Subcutaneous abdominal adipose tissue (tissue), 5 donors: ENCODE data around the gene UGT1A6.

ENCODE experiments used
- H3K27ac ChIP-seq: one replicate; pipeline ENCODE4 v1.7.0; 2013; ENCODE audit warnings: low read depth, mild to moderate bottlenecking, inconsistent platforms, low read length, moderate library complexity
- H3K27me3 ChIP-seq, 5 donors: one replicate each; pipeline ENCODE4 v1.7.0; 2013; ENCODE audit warnings: low read length in 5 of 5, inconsistent platforms in 1 of 5; ENCODE audit not compliant: control insufficient read depth in 5 of 5, insufficient read depth in 4 of 5
- H3K36me3 ChIP-seq, 5 donors: one replicate each; pipeline ENCODE4 v1.7.0; 2013; ENCODE audit warnings: low read length in 5 of 5; ENCODE audit not compliant: control insufficient read depth in 5 of 5, insufficient read depth in 5 of 5
- H3K4me1 ChIP-seq, 5 donors: one replicate each; pipeline ENCODE4 v1.7.0; 2013; ENCODE audit warnings: low read length in 5 of 5, mild to moderate bottlenecking in 3 of 5, moderate library complexity in 1 of 5; ENCODE audit not compliant: control insufficient read depth in 5 of 5, insufficient read depth in 5 of 5
- H3K4me3 ChIP-seq, 5 donors: one replicate each; pipeline ENCODE4 v1.7.0; 2013; ENCODE audit warnings: low read length in 5 of 5, low read depth in 1 of 5
- H3K9ac ChIP-seq, 5 donors: one replicate each; pipeline ENCODE4 v1.7.0; 2013; ENCODE audit warnings: low read length in 5 of 5, mild to moderate bottlenecking in 4 of 5, moderate library complexity in 3 of 5
- H3K9me3 ChIP-seq, 5 donors: one replicate each; pipeline ENCODE4 v1.7.0; 2013; ENCODE audit warnings: low read length in 5 of 5; ENCODE audit not compliant: control insufficient read depth in 5 of 5
- donor health status: healthy.
- donor health status: healthy.
- donor health status: healthy.
- donor health status: healthy.
- donor health status: healthy.

Gene UGT1A6

DNA sequence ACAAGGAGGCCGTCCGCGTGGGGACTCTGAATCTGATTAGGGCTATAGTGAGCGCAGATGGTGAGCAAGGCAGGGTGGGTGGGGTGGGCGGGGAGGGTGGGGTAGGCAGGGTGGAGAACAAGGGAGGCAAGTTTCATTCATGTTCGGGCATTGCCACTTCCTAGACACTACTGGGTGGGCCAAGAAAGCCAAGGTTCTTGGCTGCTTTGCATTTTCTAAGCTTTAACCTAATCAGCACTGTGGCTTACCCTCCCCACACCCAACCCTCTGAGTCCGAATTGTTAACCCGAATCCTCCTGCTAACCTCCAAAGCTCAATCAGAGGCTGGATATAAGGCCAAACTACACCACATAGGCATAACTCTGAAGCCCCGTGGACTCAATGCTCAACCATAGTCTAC is 103.6 kb downstream of the UGT1A6 start:
- peaks cover 0 to 3% (median 3%) of the 10 kb centered on the region in 5 donors for H3K27me3 ChIP-seq
- no peak overlapping the region for H3K9ac ChIP-seq
- no peak overlapping the region for H3K4me3 ChIP-seq
- H3K27ac ChIP-seq = no peak overlapping the region
- H3K36me3 ChIP-seq = no peaks in the 10 kb centered on the region
- no peaks in the 10 kb centered on the region for H3K9me3 ChIP-seq
- no peaks in the 10 kb centered on the region for H3K4me1 ChIP-seq

GRCh38 chr2:233798335-233799086 is 105.8 kb downstream of the UGT1A6 start:
- H3K9ac ChIP-seq = no peak overlapping the region
- peaks cover 0 to 3% (median 3%) of the 10 kb centered on the region in 5 donors for H3K27me3 ChIP-seq
- H3K4me1 ChIP-seq = no peaks in the 10 kb centered on the region
- H3K9me3 ChIP-seq = no peaks in the 10 kb centered on the region
- no peaks in the 10 kb centered on the region for H3K36me3 ChIP-seq
- no peak overlapping the region for H3K4me3 ChIP-seq
- no peak overlapping the region for H3K27ac ChIP-seq

GRCh38 chr2:233799087-233799665 is 106.5 kb downstream of the UGT1A6 start:
- Histone ChIP-seq H3K27me3 (peaks cover 0 to 3% (median 0%) of the 10 kb centered on the region in 5 donors), H3K4me3 (no peak overlapping the region), H3K4me1 (no peaks in the 10 kb centered on the region), H3K27ac (no peak overlapping the region), H3K9ac (no peak overlapping the region), H3K9me3 (no peaks in the 10 kb centered on the region), H3K36me3 (no peaks in the 10 kb centered on the region)

- no peak overlapping the region for H3K27ac ChIP-seq
Measured at GRCh38 chr2:233799716-233800115, 107.0 kb downstream of the UGT1A6 start.

GRCh38 chr2:233800208-233800607 is 107.5 kb downstream of the UGT1A6 start:
- no peaks in the 10 kb centered on the region for H3K36me3 ChIP-seq
- H3K9me3 ChIP-seq = no peaks in the 10 kb centered on the region
- no peak overlapping the region for H3K9ac ChIP-seq
- no peak overlapping the region for H3K27ac ChIP-seq
- H3K4me1 ChIP-seq = no peaks in the 10 kb centered on the region
- H3K27me3 ChIP-seq = peaks cover 0 to 3% (median 0%) of the 10 kb centered on the region in 5 donors
- H3K4me3 ChIP-seq = no peak overlapping the region

More at GRCh38 chr2:233799716-233800115, 107.0 kb downstream of the UGT1A6 start:
- Histone ChIP-seq H3K36me3 (no peaks in the 10 kb centered on the region), H3K9ac (no peak overlapping the region), H3K4me1 (no peaks in the 10 kb centered on the region), H3K27me3 (peaks cover 0 to 3% (median 0%) of the 10 kb centered on the region in 5 donors), H3K4me3 (no peak overlapping the region), H3K9me3 (no peaks in the 10 kb centered on the region)

GRCh38 chr2:233801357-233802131 is 108.9 kb downstream of the UGT1A6 start:
- no peak overlapping the region for H3K4me3 ChIP-seq
- H3K36me3 ChIP-seq = no peaks in the 10 kb centered on the region
- H3K27me3 ChIP-seq = peaks cover 0 to 3% (median 0%) of the 10 kb centered on the region in 5 donors
- H3K9ac ChIP-seq = no peak overlapping the region
- H3K27ac ChIP-seq = no peak overlapping the region
- H3K4me1 ChIP-seq = no peaks in the 10 kb centered on the region
- no peaks in the 10 kb centered on the region for H3K9me3 ChIP-seq

DNA sequence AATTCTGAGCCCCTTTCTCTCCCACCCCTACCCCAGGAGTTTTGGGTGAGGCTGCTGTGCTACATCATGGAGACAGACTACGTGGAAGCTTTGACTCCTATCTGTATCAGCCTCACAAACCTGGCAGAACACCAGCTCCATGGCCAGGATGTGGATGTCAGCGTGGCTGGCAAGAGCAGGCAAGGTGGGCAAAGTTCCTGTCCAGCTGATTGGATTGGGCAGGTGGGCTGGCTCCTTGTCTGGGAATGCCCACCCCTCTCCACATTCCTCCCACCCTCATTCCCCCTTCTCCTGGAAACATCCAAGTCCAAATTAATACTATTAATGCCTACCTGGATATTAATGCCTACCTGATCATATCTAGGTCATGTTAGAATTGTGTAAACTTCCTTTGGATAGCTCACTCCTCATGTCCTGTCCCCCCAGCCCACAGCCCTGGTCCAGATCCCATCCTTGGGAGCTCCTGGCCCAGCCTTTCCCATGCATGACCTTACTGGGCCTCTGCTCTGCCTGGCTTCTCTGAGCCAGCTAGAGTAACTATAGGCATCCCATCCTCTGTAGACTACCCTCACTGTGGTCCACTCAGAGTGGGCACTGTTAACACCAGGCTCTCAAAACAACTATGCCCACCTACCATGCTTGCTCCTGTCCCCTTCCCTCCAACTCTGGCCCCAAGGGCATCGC is 109.6 kb downstream of the UGT1A6 start:
- H3K36me3 ChIP-seq = no peaks in the 10 kb centered on the region
- no peaks in the 10 kb centered on the region for H3K4me1 ChIP-seq
- H3K4me3 ChIP-seq = no peak overlapping the region
- H3K9me3 ChIP-seq = no peaks in the 10 kb centered on the region
- no peak overlapping the region for H3K27ac ChIP-seq
- peaks cover 0 to 3% (median 0%) of the 10 kb centered on the region in 5 donors for H3K27me3 ChIP-seq
- H3K9ac ChIP-seq = no peak overlapping the region

DNA sequence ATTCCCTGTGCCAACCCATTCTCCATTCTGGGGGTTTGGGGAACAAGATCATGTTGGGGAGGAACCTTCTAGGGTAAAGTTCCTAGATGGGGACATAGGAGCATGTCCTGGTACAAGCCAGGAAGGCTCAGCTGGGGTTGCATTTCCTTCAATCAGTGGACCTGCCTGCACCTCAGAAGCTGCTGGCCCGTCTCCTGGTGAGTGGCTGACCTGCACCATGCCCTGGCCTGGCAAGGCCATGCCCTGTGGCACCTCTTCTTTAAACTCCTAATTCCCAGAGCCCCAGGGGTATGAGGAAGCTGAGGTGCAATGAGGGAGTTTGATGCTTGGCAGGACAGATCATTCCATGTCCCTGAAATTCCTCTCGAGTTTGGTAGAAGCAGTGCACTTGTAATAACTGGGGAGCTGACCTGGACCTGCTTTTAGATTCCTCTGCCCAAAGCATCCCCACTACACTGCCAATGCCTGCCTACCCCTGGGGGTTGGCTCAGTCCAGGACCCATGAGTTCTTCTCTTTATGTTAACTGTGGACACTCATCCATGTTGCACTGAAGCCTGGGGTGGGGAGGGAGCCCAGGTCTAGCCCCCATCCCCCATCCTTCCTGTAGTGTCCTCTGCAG is 110.7 kb downstream of the UGT1A6 start:
- Histone ChIP-seq H3K4me3 (no peak overlapping the region), H3K27me3 (peaks cover 0 to 3% (median 0%) of the 10 kb centered on the region in 5 donors), H3K9ac (no peak overlapping the region), H3K27ac (no peak overlapping the region), H3K4me1 (no peaks in the 10 kb centered on the region), H3K36me3 (no peaks in the 10 kb centered on the region), H3K9me3 (no peaks in the 10 kb centered on the region)

GRCh38 chr2:233803994-233804393 is 111.3 kb downstream of the UGT1A6 start:
- Histone ChIP-seq H3K36me3 (no peaks in the 10 kb centered on the region), H3K4me3 (no peak overlapping the region), H3K9ac (no peak overlapping the region), H3K9me3 (no peaks in the 10 kb centered on the region), H3K4me1 (no peaks in the 10 kb centered on the region), H3K27ac (no peak overlapping the region), H3K27me3 (peaks cover 0 to 6% (median 0%) of the 10 kb centered on the region in 5 donors)
